NOMO-1 (cell line): ENCODE measurements around the gene MYO7B.

Experiments
- DNase-seq, 2 experiments: peaks; one replicate each; lab custom pipeline; 2025; ENCODE audit not compliant: unreplicated experiment in 2 of 2; lab: John Stamatoyannopoulos, UW

Gene MYO7B

DNA sequence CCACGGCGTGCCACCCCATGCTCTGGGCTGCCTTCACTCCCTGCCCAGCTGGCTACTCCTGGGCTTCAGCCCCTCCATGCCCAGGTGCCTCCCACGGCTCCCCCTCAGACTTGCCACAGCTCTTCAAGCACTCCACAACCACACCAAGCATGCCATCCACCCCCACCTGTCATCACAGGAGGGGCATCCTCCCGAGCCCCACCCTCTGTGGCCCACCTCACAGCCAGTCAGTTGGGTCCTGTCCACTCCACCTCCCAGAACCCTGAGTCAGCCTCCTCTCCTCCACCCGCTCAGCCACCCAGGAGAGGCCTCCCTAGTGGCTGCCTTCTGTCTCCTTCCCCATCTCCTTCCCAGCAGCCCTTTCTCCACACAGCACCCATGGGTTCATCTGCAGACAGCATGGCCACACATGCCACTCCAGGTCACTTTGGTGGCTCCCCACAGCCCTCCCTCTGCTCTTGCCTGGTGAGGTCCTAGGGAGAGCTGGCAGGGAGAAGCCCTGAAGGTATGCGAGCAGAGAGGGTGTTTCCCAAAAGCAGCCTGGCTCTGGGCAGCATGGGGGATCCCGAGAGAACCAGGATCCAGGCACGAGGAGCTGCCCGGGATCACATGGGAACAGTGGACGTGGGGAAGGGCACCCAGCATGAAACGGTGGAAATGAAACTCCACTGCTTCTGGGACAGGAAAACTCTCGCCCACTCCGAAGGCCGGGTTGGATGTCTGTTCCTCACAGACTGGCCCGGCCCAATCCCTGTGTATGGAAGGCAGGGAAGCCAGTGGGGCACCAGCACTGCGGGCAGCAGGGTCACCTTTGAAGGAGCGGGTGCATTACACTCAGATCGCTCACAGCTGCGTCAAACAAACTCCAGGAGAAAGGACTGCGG lies 137.1 kb downstream of the MYO7B start:
- DNase-seq, result no peak

DNA sequence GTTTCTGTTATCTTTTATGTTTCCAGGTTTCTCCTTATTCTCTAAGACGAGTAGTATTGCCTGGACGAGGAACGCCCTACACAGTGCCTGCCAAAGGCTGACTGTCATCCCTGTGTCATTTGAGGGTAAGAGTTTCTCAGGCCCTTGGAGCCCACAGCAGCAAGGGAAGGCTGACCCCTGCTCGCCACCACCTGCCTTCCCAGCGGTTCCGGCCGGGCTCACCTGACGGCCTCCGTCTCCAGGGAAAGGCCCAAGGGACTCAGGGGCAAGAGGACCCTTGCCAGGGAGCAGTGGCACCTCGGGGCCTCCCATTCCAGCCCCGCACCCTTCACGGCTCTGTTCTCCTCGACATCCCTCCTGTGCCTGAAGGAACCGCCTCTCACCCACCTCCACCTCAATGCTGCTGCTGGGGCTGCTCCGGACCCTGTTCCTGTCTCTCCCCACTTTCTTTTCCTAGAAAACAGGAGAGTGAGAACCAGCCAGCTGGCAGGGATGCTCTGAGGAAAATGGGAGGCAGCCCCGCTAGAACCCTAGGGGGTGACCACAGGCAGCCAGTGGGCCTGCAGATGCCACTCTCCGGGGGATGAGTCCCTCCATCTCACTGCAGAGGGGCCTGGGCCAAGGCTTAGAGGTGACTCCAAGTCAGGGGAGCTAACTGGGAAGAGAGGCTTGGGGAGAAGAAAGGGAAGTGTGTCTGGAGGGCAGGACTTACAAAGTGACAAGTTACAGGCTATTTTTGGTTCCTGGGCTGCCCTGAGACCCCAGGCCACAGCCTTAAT lies 138.0 kb downstream of the MYO7B start:
- no peak for DNase-seq

- no peak for DNase-seq
Measured at GRCh38 chr2:127674241-127675209, 139.0 kb downstream of the MYO7B start.

GRCh38 chr2:127675331-127676261 lies 140.1 kb downstream of the MYO7B start, which contains the start of gene LIMS2:
TSS of gene LIMS2 (minus strand) at chr2:127675530. CDS start at chr2:127675024, 506 bp downstream.
- no peak for DNase-seq

- DNase-seq, result no peak
Measured at GRCh38 chr2:127676906-127677305, 141.4 kb downstream of the MYO7B start.

- DNase-seq, result no peak
Measured at GRCh38 chr2:127678531-127678930, 143.0 kb downstream of the MYO7B start.

DNA sequence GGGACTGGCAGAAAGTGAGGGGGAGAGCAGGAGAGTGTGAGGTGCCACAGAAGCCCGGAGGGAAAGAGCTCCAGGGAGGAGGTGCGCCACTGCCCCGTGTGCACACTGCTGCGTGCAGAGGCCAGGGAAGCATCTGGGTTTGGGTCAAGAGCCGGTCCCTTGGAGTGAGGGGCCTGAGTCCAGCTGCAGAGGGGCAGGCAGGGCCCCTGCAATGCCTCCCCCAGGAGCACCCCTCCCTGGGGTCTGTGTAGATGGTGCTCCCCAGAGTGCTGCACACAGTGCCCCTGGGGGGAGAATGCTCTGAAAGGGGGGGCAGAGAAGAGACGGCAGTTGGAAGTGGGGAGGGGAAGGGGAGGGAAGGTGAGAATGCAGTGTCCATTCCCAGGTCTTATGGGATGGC lies 143.5 kb downstream of the MYO7B start:
- DNase-seq, result no peak

DNA sequence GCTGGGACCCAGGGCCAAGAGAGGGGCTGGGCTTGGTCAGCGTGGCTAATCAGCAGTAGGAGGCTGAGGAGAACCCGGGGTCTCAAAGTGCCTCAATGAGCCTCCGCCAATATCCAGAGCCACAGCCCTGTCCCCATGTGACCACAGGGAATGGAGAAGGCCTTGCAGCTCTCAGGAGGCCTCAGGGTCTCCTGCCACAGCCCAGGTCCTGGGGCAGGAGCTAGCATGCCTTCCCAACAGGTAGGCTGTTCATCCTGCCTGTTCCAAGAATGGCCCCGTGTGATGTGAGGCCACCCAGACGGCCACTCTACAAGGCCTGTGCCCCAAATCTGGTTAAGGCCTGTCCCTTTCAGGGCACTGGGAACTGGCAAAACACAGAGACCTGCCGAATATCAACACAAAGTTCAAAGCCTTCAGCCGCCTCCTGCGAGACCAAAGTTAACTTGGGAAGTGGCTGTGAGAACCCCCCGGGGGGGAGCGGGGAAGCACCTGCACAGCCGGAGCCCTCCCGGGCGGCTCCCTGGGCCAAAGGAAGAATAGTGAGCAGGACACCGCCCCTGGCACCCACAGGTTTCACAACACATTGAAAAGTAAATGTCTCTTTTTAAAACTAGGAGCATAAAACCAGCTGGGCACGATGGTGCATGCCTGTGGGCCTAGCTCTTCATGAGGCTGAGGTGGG lies 144.3 kb downstream of the MYO7B start:
- no peak for DNase-seq

DNA sequence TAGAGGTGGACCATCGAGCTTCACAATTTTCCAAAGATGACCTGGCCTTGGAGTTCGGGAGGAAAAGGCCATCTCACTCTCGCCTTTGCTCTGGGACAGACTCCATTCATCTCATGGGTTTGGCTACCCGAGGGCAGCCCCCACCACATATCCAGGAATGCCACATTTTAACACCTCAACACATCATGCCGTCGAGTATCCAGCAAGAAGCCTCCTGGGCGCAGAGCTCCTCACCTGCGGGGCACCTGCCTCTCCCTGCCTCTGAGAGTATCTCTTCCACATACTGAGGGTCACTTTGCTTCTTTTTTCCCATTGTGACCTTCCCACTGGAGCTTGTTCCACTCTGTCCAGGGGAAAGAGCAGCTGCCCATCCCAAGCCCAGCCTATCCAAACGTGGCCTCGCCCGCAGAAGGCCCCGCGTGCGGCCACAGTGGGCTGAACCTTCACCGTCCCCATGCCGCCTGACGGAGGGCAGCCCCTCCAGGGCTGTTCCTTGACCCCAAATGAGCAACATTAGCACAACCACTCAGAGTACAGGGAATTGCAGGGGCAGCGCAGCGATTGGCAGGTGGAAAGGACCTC lies 145.3 kb downstream of the MYO7B start:
- DNase-seq, result no peak

DNA sequence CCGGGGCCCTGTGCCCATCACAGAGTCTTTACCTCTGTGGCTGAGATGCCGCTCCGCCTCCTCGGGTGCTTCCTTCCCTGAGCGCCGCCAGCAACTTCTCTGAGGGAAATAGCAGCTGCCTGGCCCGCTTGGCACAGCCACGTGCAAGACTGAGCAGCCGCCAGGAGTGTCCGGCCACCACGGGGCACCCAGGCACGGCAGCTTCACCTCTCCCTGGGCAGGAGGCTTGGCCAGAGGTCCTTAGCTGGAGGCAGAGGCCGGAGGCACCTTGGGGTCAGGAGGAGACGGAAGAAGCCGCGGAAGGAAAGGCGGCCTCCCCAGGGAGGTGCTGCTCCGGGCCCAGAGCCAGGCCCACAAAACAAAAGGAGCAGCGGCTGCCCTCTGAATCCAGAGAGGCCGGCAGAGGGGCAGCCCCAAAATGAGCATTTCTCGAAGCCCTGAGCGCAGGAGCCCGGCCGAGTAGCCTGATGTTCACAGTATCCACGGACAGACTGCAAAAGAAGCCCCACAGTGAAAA lies 145.9 kb downstream of the MYO7B start:
- DNase-seq, result no peak

GRCh38 chr2:127681976-127682857 lies 146.7 kb downstream of the MYO7B start:
- no peak for DNase-seq

DNA sequence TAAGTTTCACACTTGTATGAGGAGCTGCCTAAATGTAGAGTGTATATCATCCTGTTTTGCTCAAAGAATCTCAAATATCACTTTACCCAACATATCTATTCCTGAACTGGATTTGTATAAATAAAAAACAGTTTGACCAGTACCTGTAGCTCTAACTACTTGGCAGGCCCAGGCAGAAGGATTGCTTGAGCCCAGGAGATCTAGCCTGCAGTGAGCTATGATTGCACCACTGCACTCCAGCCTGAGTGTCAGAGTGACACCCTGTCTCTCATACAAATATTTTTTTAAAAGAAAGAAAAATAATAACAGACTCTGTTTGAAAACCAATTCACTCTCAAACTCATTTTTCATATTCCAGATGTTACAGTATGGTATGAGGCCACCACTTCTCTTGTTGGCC lies 147.6 kb downstream of the MYO7B start:
- DNase-seq, result no peak

GRCh38 chr2:127683757-127684156 lies 148.3 kb downstream of the MYO7B start:
- DNase-seq, result no peak

DNA sequence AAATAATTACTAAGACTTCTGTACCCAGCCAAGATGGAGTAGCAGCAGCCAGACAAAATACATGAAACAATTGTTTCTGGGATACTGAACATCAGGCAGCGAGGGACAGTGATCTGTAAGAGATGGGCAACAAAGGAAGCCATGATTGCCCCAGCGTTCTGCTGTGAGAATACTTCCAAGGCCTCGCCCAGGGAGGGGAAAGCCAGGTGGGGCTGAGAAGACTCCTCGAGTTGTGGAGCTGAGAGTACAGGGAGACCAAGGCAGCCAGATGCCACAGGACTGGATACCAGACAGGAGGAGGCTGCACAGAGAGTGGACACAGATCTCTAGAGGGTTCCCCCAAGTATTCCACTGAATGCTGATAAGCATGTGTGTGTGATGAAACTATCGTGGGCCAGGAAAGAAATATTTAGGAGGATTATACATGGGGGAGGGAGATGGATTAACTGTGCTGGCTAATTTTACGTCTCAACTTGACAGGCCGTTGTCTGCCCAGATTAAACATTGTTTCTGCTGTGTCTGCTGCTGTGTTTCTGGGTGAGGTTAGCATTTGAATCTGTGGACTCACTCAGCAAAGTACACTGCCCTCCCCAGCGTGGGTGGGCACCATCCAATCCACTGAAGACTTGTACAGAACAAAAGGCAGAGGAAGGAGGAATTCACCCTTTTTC lies 150.1 kb downstream of the MYO7B start:
- DNase-seq, result no peak
